Calu3 (cell line): ENCODE measurements around the gene SAMD4B. TPM values are rescaled to one million over a fixed set of nuclear protein-coding genes. Genes with fewer than 3 reads are reported as not detected.

Experiments
- BruUV-seq: library from RNA; stranded (reverse); fragments of 400-500 nt; replicated peaks from 2 replicates; lab custom pipeline; 2021; lab: Mats Ljungman, UMichigan
- CTCF ChIA-PET: fragments of 300-600 bp; sonication (Branson Sonifier 250); formaldehyde crosslinking; loops from one replicate; lab custom pipeline; 2022; ENCODE audit warnings: antibody characterized with exemption; lab: Charles Lee
- DNase-seq: peaks from one replicate; pipeline ENCODE4 v3.0.0; 2022
- H3K27ac Mint-ChIP-seq: one replicate; pipeline ENCODE4 v1.8.0; 2022; ENCODE audit warnings: mixed read lengths; ENCODE audit not compliant: unreplicated experiment
- H3K27me3 Mint-ChIP-seq: one replicate; pipeline ENCODE4 v1.8.0; 2022; ENCODE audit warnings: mixed read lengths; ENCODE audit not compliant: unreplicated experiment
- H3K36me3 Mint-ChIP-seq: one replicate; pipeline ENCODE4 v1.8.0; 2022; ENCODE audit warnings: mild to moderate bottlenecking, moderate library complexity, mixed read lengths; ENCODE audit not compliant: insufficient read depth, unreplicated experiment
- H3K4me1 Mint-ChIP-seq: one replicate; pipeline ENCODE4 v1.8.0; 2022; ENCODE audit warnings: mild to moderate bottlenecking, low read depth, mixed read lengths; ENCODE audit not compliant: unreplicated experiment
- H3K4me3 Mint-ChIP-seq: one replicate; pipeline ENCODE4 v1.8.0; 2022; ENCODE audit warnings: mild to moderate bottlenecking, low read depth, moderate library complexity, mixed read lengths; ENCODE audit not compliant: unreplicated experiment
- H3K9me3 Mint-ChIP-seq: one replicate; pipeline ENCODE4 v1.8.0; 2022; ENCODE audit warnings: low read depth, mixed read lengths; ENCODE audit not compliant: unreplicated experiment
- intact Hi-C: fragments of 100-400 bp; cut with micrococcal nuclease; formaldehyde crosslinking; loops from one replicate; pipeline ENCODE4 v1.10.0; 2022; ENCODE audit not compliant: unreplicated experiment
- total RNA-seq: library from RNA; stranded (reverse); gene quantifications from 2 replicates; pipeline ENCODE4 v1.2.3, GENCODE V29; 2022
- TF ChIP-seq, protein P1 (sequence below): fragments of 200-600 bp; IDR thresholded peaks from one replicate; pipeline ENCODE4 v1.8.0; 2022; ENCODE audit warnings: antibody characterized with exemption; ENCODE audit not compliant: unreplicated experiment

Gene SAMD4B
- total RNA-seq, 1 experiment from 2014 or later = 214 TPM

- CTCF ChIA-PET = interaction anchor here (0.5 to 0.6 kb wide), 2 partner anchors 8 to 176 kb away, joined by 3 read pairs; no protein-coding TSS in a partner anchor
- peaks cover 65% of the 10 kb centered on the region for H3K27me3 Mint-ChIP-seq
- no peak for DNase-seq
- no peaks in the 10 kb centered on the region for H3K36me3 Mint-ChIP-seq
- peaks cover under 1% of the 10 kb centered on the region for H3K4me1 Mint-ChIP-seq
- no TSS peak for BruUV-seq
- no peak overlapping the region for H3K4me3 Mint-ChIP-seq
- TF ChIP-seq, protein P1, sequence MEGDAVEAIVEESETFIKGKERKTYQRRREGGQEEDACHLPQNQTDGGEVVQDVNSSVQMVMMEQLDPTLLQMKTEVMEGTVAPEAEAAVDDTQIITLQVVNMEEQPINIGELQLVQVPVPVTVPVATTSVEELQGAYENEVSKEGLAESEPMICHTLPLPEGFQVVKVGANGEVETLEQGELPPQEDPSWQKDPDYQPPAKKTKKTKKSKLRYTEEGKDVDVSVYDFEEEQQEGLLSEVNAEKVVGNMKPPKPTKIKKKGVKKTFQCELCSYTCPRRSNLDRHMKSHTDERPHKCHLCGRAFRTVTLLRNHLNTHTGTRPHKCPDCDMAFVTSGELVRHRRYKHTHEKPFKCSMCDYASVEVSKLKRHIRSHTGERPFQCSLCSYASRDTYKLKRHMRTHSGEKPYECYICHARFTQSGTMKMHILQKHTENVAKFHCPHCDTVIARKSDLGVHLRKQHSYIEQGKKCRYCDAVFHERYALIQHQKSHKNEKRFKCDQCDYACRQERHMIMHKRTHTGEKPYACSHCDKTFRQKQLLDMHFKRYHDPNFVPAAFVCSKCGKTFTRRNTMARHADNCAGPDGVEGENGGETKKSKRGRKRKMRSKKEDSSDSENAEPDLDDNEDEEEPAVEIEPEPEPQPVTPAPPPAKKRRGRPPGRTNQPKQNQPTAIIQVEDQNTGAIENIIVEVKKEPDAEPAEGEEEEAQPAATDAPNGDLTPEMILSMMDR = no peak
- no peaks in the 10 kb centered on the region for H3K9me3 Mint-ChIP-seq
- no peak overlapping the region for H3K27ac Mint-ChIP-seq
- intact Hi-C loops = no loop called here
Measured at GRCh38 chr19:39297931-39298634, 44.1 kb upstream of the SAMD4B start.

- no peak for DNase-seq
- Mint-ChIP-seq H3K4me1 (peaks cover 14% of the 10 kb centered on the region), H3K27me3 (peaks cover 62% of the 10 kb centered on the region), H3K27ac (no peak overlapping the region), H3K36me3 (no peaks in the 10 kb centered on the region), H3K4me3 (no peak overlapping the region), H3K9me3 (peaks cover 2% of the 10 kb centered on the region)
- CTCF ChIA-PET = no interaction called here
- no TSS peak for BruUV-seq
- intact Hi-C loops = no loop called here
- TF ChIP-seq, protein P1 = no peak
Measured at GRCh38 chr19:39299404-39299803, 42.8 kb upstream of the SAMD4B start.

DNA sequence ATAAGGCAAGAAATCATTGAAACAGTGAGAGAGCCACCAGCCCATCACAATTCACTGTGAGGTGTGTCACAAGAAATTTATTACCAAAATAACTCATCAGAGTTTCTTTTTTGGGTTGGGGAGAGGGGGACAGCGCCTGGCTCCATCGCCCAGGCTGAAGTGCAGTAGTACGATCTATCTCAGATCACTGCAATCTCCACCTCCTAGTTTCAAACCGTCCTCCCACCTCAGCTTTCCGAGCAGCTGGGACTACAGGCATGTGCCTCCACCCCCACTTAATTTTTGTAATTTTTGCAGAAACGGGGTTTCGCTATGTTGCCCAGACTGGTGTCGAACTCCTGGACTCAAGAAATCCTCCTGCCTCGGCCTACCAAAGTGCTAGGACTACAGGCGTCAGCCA lies 42.4 kb upstream of the SAMD4B start:
- BruUV-seq = no TSS peak
- Mint-ChIP-seq H3K4me1 (peaks cover 15% of the 10 kb centered on the region), H3K27me3 (peaks cover 62% of the 10 kb centered on the region), H3K27ac (no peak overlapping the region), H3K4me3 (no peak overlapping the region), H3K36me3 (no peaks in the 10 kb centered on the region), H3K9me3 (peaks cover 2% of the 10 kb centered on the region)
- TF ChIP-seq, protein P1 = no peak
- no peak for DNase-seq
- intact Hi-C loops = no loop called here
- CTCF ChIA-PET = no interaction called here

- Mint-ChIP-seq H3K4me3 (no peak overlapping the region), H3K36me3 (no peaks in the 10 kb centered on the region), H3K4me1 (peaks cover 15% of the 10 kb centered on the region), H3K27me3 (peaks cover 69% of the 10 kb centered on the region), H3K9me3 (peaks cover 2% of the 10 kb centered on the region), H3K27ac (no peak overlapping the region)
- intact Hi-C loops = no loop called here
- CTCF ChIA-PET = interaction anchor here (0.6 kb wide), 1 partner anchor 25 kb away, joined by 3 read pairs; no protein-coding TSS in a partner anchor
- DNase-seq = no peak
- TF ChIP-seq, protein P1 = no peak
- BruUV-seq = no TSS peak
Measured at GRCh38 chr19:39301021-39301420, 41.2 kb upstream of the SAMD4B start.
